Astrocyte (in vitro differentiated cells and primary cell): ENCODE results near the gene CREB5. TPM values are rescaled to one million over a fixed set of nuclear protein-coding genes. Genes with fewer than 3 reads are reported as not detected.

Source experiments
- DNase-seq: peaks from one replicate; pipeline ENCODE4 v3.0.0-alpha.2; 2010; ENCODE audit warnings: low read depth
- FAIRE-seq: peaks from 2 replicates; lab custom pipeline; 2011; peaks lifted over from hg19 to GRCh38; lab: Jason Lieb, UNC
- H2AFZ ChIP-seq: 2 replicates; pipeline ENCODE4 v1.6.0; 2012; ENCODE audit warnings: low read depth, low read length, inconsistent platforms
- H3K27ac ChIP-seq: 2 replicates; pipeline ENCODE4 v1.5.1; 2011; ENCODE audit warnings: low read depth, low read length, inconsistent platforms
- H3K27me3 ChIP-seq: 2 replicates; pipeline ENCODE4 v1.6.0; 2011; ENCODE audit warnings: low read length, inconsistent platforms; ENCODE audit not compliant: insufficient read depth
- H3K36me3 ChIP-seq: 2 replicates; pipeline ENCODE4 v1.5.1; 2011; ENCODE audit warnings: low read length, inconsistent platforms; ENCODE audit not compliant: insufficient read depth
- H3K4me1 ChIP-seq: 2 replicates; pipeline ENCODE4 v1.5.1; 2011; ENCODE audit warnings: low read length, inconsistent platforms; ENCODE audit not compliant: insufficient read depth
- H3K4me2 ChIP-seq: 2 replicates; pipeline ENCODE4 v1.6.0; 2012; ENCODE audit warnings: low read length, inconsistent platforms
- H3K4me3 ChIP-seq: 2 replicates; pipeline ENCODE4 v1.5.1; 2011; ENCODE audit warnings: low read depth, mild to moderate bottlenecking, low read length, inconsistent platforms; ENCODE audit not compliant: insufficient read depth
- H3K79me2 ChIP-seq: 2 replicates; pipeline ENCODE4 v1.6.0; 2012; ENCODE audit warnings: mild to moderate bottlenecking, low read length, inconsistent platforms; ENCODE audit not compliant: insufficient read depth
- H3K9ac ChIP-seq: 2 replicates; pipeline ENCODE4 v1.6.0; 2012; ENCODE audit warnings: mild to moderate bottlenecking, low read length, inconsistent platforms
- H3K9me3 ChIP-seq: 2 replicates; pipeline ENCODE4 v1.5.1; 2012; ENCODE audit warnings: low read depth, mild to moderate bottlenecking, low read length, inconsistent platforms; ENCODE audit not compliant: insufficient read depth
- H4K20me1 ChIP-seq: 2 replicates; pipeline ENCODE4 v1.6.0; 2012; ENCODE audit warnings: low read length, inconsistent platforms; ENCODE audit not compliant: insufficient read depth
- H3K27ac Mint-ChIP-seq: one replicate; pipeline ENCODE4 v1.8.0; 2021; ENCODE audit warnings: mild to moderate bottlenecking, mixed read lengths; ENCODE audit not compliant: unreplicated experiment
- H3K27me3 Mint-ChIP-seq: one replicate; pipeline ENCODE4 v1.8.0; 2021; ENCODE audit warnings: low read depth, mixed read lengths; ENCODE audit not compliant: unreplicated experiment
- H3K36me3 Mint-ChIP-seq: one replicate; pipeline ENCODE4 v1.8.0; 2021; ENCODE audit warnings: low read depth, mixed read lengths; ENCODE audit not compliant: unreplicated experiment
- H3K4me1 Mint-ChIP-seq: one replicate; pipeline ENCODE4 v1.8.0; 2021; ENCODE audit warnings: low read depth, mixed read lengths; ENCODE audit not compliant: unreplicated experiment
- H3K4me3 Mint-ChIP-seq: one replicate; pipeline ENCODE4 v1.8.0; 2021; ENCODE audit warnings: mild to moderate bottlenecking, moderate library complexity, mixed read lengths; ENCODE audit not compliant: unreplicated experiment
- H3K9me3 Mint-ChIP-seq: one replicate; pipeline ENCODE4 v1.8.0; 2021; ENCODE audit warnings: mild to moderate bottlenecking, mixed read lengths; ENCODE audit not compliant: unreplicated experiment
- EZH2 ChIP-seq: IDR thresholded peaks from 2 replicates; pipeline ENCODE4 v1.6.1; 2012; ENCODE audit warnings: mild to moderate bottlenecking, low read length, inconsistent platforms; ENCODE audit not compliant: insufficient read depth
- total RNA-seq: library from RNA; stranded (reverse); gene quantifications from 2 replicates; pipeline ENCODE4 v1.2.1, GENCODE V29; 2021
- TF ChIP-seq, protein P1 (sequence below): IDR thresholded peaks from 2 replicates; pipeline ENCODE4 v1.5.1; 2011; ENCODE audit warnings: low read depth, mild to moderate bottlenecking, inconsistent platforms, low read length, moderate library complexity; ENCODE audit not compliant: insufficient read depth

Gene CREB5
- total RNA-seq, 1 donor from 2014 or later = 25.4 TPM

DNA sequence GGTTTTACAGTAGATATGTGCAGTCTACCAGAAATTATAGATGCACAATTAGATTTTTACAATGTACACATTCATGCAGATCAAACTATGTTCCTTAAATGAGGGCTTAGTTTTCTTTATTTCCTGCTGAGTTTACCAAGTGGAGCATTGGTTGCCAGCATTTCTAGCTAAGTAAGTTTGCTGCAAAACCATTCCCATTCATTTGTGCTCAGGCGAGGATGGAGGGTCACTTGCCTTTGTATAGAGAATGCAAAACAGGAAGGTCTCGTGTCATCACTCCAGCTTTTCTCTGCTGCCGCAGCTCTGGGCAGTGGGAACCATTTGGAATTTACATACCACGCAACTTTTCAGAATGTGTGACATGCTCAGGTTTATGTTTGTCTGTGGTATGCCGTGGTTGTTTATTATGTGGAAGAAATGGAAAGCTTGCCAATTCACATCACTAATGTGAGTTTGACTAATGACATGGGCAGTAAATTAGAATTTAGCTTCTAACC is 347.2 kb downstream of the CREB5 start:
- H3K4me1 Mint-ChIP-seq = peaks cover 16% of the 10 kb centered on the region
- H3K9me3 Mint-ChIP-seq = no peaks in the 10 kb centered on the region
- Histone ChIP-seq H4K20me1 (peaks cover under 1% of the 10 kb centered on the region), H3K4me1 (peaks cover 2% of the 10 kb centered on the region), H2AFZ (no peak overlapping the region), H3K27me3 (no peaks in the 10 kb centered on the region), H3K9me3 (no peaks in the 10 kb centered on the region), H3K36me3 (no peaks in the 10 kb centered on the region), H3K79me2 (no peaks in the 10 kb centered on the region), H3K27ac (no peak overlapping the region), H3K4me2 (peak overlapping the region; percentile 1), H3K9ac (no peak overlapping the region), H3K4me3 (no peak overlapping the region)
- H3K27ac Mint-ChIP-seq = no peak overlapping the region
- H3K4me3 Mint-ChIP-seq = no peak overlapping the region
- FAIRE-seq = peak; percentile 76
- no peak for TF ChIP-seq EZH2
- TF ChIP-seq, protein P1, sequence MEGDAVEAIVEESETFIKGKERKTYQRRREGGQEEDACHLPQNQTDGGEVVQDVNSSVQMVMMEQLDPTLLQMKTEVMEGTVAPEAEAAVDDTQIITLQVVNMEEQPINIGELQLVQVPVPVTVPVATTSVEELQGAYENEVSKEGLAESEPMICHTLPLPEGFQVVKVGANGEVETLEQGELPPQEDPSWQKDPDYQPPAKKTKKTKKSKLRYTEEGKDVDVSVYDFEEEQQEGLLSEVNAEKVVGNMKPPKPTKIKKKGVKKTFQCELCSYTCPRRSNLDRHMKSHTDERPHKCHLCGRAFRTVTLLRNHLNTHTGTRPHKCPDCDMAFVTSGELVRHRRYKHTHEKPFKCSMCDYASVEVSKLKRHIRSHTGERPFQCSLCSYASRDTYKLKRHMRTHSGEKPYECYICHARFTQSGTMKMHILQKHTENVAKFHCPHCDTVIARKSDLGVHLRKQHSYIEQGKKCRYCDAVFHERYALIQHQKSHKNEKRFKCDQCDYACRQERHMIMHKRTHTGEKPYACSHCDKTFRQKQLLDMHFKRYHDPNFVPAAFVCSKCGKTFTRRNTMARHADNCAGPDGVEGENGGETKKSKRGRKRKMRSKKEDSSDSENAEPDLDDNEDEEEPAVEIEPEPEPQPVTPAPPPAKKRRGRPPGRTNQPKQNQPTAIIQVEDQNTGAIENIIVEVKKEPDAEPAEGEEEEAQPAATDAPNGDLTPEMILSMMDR = no peak
- H3K36me3 Mint-ChIP-seq = peaks cover 5% of the 10 kb centered on the region
- no peaks in the 10 kb centered on the region for H3K27me3 Mint-ChIP-seq
- DNase-seq = peak; percentile 85

DNA sequence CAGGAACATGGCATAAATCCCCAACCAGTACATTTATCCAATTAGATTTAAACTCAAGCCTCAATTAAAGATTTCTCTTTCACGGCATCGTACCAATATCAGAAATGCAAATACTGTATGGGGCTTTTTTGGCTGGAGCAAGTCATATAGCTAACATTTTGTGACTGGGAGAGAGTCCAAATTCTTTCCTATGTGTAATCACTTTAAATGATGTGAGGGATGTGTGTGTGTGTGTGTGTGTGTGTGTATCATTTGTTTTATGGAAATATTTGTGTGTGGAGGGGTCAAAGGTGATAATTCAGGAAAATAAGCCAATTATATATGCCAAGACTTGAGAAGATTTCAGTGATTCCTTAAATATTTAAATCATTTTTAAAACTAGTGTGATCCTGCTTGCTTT is 349.2 kb downstream of the CREB5 start:
- no peak overlapping the region for H2AFZ ChIP-seq
- no peaks in the 10 kb centered on the region for H3K9me3 ChIP-seq
- H3K4me1 ChIP-seq = no peaks in the 10 kb centered on the region
- Mint-ChIP-seq H3K4me1 (peaks cover 12% of the 10 kb centered on the region), H3K9me3 (no peaks in the 10 kb centered on the region), H3K4me3 (no peak overlapping the region), H3K27ac (no peak overlapping the region), H3K27me3 (no peaks in the 10 kb centered on the region), H3K36me3 (peaks cover 5% of the 10 kb centered on the region)
- H4K20me1 ChIP-seq = no peaks in the 10 kb centered on the region
- no peak overlapping the region for H3K4me2 ChIP-seq
- no peak overlapping the region for H3K4me3 ChIP-seq
- TF ChIP-seq, protein P1 = no peak
- TF ChIP-seq EZH2 = no peak
- DNase-seq (peak; percentile 11), FAIRE-seq (no peak)
- no peak overlapping the region for H3K9ac ChIP-seq
- H3K27me3 ChIP-seq = no peaks in the 10 kb centered on the region
- H3K27ac ChIP-seq = no peak overlapping the region
- no peaks in the 10 kb centered on the region for H3K36me3 ChIP-seq
- H3K79me2 ChIP-seq = no peaks in the 10 kb centered on the region

DNA sequence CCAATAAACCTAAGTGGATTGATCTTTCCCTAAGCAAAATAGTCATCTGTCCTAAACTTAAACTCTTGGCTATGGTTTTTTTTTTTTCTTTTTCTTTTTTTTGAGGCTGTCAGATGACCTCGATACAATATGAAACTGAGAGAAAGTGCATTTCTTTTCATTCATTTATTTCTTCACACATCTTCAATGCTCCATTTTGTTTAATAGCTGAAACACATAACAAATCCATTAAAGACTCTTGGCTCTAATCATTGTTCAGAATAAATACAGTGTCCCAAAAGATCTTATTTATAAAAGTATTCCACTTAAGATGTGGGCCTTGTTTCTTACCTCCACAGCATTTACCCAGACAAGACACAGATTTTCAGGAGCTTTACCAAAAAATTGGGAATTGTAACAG is 350.3 kb downstream of the CREB5 start:
- Mint-ChIP-seq H3K36me3 (no peaks in the 10 kb centered on the region), H3K27me3 (no peaks in the 10 kb centered on the region), H3K27ac (no peak overlapping the region), H3K4me1 (peaks cover 16% of the 10 kb centered on the region), H3K4me3 (no peak overlapping the region), H3K9me3 (no peaks in the 10 kb centered on the region)
- Histone ChIP-seq H3K4me3 (no peak overlapping the region), H2AFZ (no peak overlapping the region), H3K4me2 (no peak overlapping the region), H3K79me2 (no peaks in the 10 kb centered on the region), H3K4me1 (no peaks in the 10 kb centered on the region), H3K9me3 (no peaks in the 10 kb centered on the region), H3K27ac (no peak overlapping the region), H3K9ac (no peak overlapping the region), H4K20me1 (no peaks in the 10 kb centered on the region), H3K27me3 (no peaks in the 10 kb centered on the region), H3K36me3 (no peaks in the 10 kb centered on the region)
- FAIRE-seq (no peak), DNase-seq (no peak)
- TF ChIP-seq, protein P1 = no peak
- no peak for TF ChIP-seq EZH2
